ENCODE measurements around the gene MINDY2. TPM values are rescaled to one million over a fixed set of nuclear protein-coding genes. Genes with fewer than 3 reads are reported as not detected.

The MINDY2 gene
- total RNA-seq, 1 donor from 2014 or later = 37.2 TPM

Other genes starting within 250 kb of the MINDY2 start
- gene ADAM10, start 21.6 kb upstream of the MINDY2 start, total RNA-seq = 77.1 TPM
- gene SLTM, start 162.4 kb downstream of the MINDY2 start, total RNA-seq = 43.8 TPM
- 23.1 TPM for gene RNF111, start 216.4 kb downstream of the MINDY2 start, total RNA-seq